ENCODE measurements around the gene TTC16. TPM values are rescaled to one million over a fixed set of nuclear protein-coding genes. Genes with fewer than 3 reads are reported as not detected.

TTC16 gene
- polyA plus RNA-seq, 1 donor from 2014 or later: 0.11 TPM

- no peak overlapping the region for H3K27ac ChIP-seq (ENCODE audit: low read length)
- no peaks in the 10 kb centered on the region for H3K9me2 ChIP-seq (ENCODE audit: insufficient read depth, low read length)
- H3K4me3 ChIP-seq (ENCODE audit: low read length): no peak overlapping the region
- no peak overlapping the region for H3K4me2 ChIP-seq (ENCODE audit: low read length)
- no peaks in the 10 kb centered on the region for H3K9me3 ChIP-seq (ENCODE audit: low read length)
- TF ChIP-seq TAF1 (IDR thresholded peaks at IDR 0.05; ENCODE audit: low read depth): no peak
- TF ChIP-seq CTCF (IDR thresholded peaks at IDR 0.05; ENCODE audit: poor library complexity, severe bottlenecking): no peak
- no peak overlapping the region for H2AFZ ChIP-seq (ENCODE audit: low read depth, low read length)
- H3F3A ChIP-seq (ENCODE audit: insufficient read depth, low read length, poor library complexity, severe bottlenecking): no peaks in the 10 kb centered on the region
- no peaks in the 10 kb centered on the region for H3K36me3 ChIP-seq (ENCODE audit: insufficient read depth, low read length)
- H3K9ac ChIP-seq (ENCODE audit: low read length): no peak overlapping the region
- H3K79me2 ChIP-seq (replicated peaks; ENCODE audit: insufficient read depth, low read length): no peaks in the 10 kb centered on the region
- no peaks in the 10 kb centered on the region for H3K27me3 ChIP-seq (ENCODE audit: insufficient read depth, low read depth, low read length)
- no peaks in the 10 kb centered on the region for H4K20me1 ChIP-seq (ENCODE audit: insufficient read depth)
These were observed 51.5 kb downstream of the TTC16 start for GRCh38 chr9:127767410-127767809.

- Histone ChIP-seq H4K20me1 (ENCODE audit: insufficient read depth) (no peaks in the 10 kb centered on the region), H3K4me3 (ENCODE audit: low read length) (no peak overlapping the region), H3K9ac (ENCODE audit: low read length) (no peak overlapping the region), H3K79me2 (replicated peaks; ENCODE audit: insufficient read depth, low read length) (no peaks in the 10 kb centered on the region), H3K27me3 (ENCODE audit: insufficient read depth, low read depth, low read length) (no peaks in the 10 kb centered on the region), H3K4me2 (ENCODE audit: low read length) (no peak overlapping the region), H3K9me2 (ENCODE audit: insufficient read depth, low read length) (no peaks in the 10 kb centered on the region), H3K27ac (ENCODE audit: low read length) (no peak overlapping the region), H3F3A (ENCODE audit: insufficient read depth, low read length, poor library complexity, severe bottlenecking) (no peaks in the 10 kb centered on the region), H3K9me3 (ENCODE audit: low read length) (no peaks in the 10 kb centered on the region), H2AFZ (ENCODE audit: low read depth, low read length) (no peak overlapping the region), H3K36me3 (ENCODE audit: insufficient read depth, low read length) (no peaks in the 10 kb centered on the region)
- TF ChIP-seq REST (IDR thresholded peaks at IDR 0.05; ENCODE audit: borderline replicate concordance) (no peak), EP300 (conservative IDR thresholded peaks at IDR 0.05; ENCODE audit: poor library complexity, severe bottlenecking) (no peak), CTCF (IDR thresholded peaks at IDR 0.05; ENCODE audit: poor library complexity, severe bottlenecking) (no peak), RAD21 (conservative IDR thresholded peaks at IDR 0.05) (no peak), POLR2AphosphoS5 (IDR thresholded peaks at IDR 0.05) (no peak), TAF1 (IDR thresholded peaks at IDR 0.05; ENCODE audit: low read depth) (no peak), EZH2 (IDR thresholded peaks at IDR 0.05; ENCODE audit: borderline replicate concordance, insufficient read depth, low read length, poor library complexity, severe bottlenecking) (no peak), SMC3 (conservative IDR thresholded peaks at IDR 0.05; ENCODE audit: poor library complexity) (no peak), MXI1 (conservative IDR thresholded peaks at IDR 0.05; ENCODE audit: poor library complexity, severe bottlenecking) (no peak)
These were observed 52.0 kb downstream of the TTC16 start for GRCh38 chr9:127767909-127768331.

Data from neural cell (in vitro differentiated cells).